ENCODE measurements around the gene NT5C3B. TPM values are rescaled to one million over a fixed set of nuclear protein-coding genes. Genes with fewer than 3 reads are reported as not detected.

NT5C3B gene
- total and polyA plus RNA-seq, 8 donors: 9.8 to 80.7 (median 68.8) TPM

DNA sequence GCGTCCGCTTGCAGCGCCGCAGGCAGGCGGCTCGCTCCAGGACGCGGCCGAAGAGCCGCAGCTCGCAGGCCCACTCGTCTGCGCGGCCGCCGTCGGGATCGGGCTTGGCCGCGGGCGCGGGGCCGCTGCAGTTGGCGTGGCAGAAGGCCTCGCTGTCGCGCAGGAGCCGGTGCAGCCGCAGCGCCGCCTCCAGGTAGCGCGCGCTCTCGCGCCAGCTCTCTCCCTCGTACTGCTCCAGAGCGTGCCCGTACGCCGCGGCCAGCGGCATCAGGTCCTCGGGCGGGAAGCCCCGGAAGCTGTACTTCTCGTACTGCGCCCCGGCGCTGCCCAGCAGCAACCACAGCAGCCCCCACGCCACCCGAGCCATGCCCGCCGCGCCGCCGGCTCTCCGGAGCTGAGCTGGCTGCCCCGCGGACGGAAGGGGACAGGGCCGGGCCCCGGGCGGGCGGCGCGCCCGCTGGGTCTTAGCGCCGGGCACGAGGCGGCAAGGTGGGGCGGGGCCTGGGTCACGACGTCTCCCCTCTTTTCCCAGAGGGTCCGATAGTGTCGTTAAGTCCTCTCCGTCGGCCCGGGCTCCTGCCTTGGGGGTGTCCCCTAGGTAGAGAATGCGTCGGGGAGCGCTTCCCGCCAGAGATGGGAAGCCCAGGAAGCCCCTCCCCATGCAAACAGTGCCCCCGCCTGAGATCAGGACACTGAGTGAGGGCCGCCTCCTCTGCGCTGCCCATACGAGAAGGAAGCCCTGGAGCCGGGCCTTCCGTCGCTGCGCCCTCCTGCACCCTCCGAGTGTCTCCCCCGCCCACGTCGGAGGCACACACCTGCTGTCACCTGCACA lies 24.3 kb downstream of the NT5C3B start, which contains the start of gene P3H4:
P3H4 (minus strand) TSS at position 401 of the 832 bp plus-strand sequence; CDS start at position 367, 34 bp downstream.
- intact Hi-C loops (cut with DNase I; ENCODE audit: low total_unique reads): no loop called here
- peaks cover 0 to 13% (median 2%) of the 10 kb centered on the region in 4 donors for H3K36me3 ChIP-seq
- no peaks in the 10 kb centered on the region for H3K9me3 ChIP-seq
- WGBS, 5 donors: 0 to 1% (median 0%) methylated on average over 44 to 95 of the region's 96 CpGs
- H3K4me1 ChIP-seq: peaks cover 27 to 50% (median 44%) of the 10 kb centered on the region in 4 donors
- DNase-seq: peak; percentile 85 to 94
- no peak for TF ChIP-seq EP300 (IDR thresholded peaks at IDR 0.05)
- TF ChIP-seq POLR2AphosphoS5 (IDR thresholded peaks at IDR 0.05): peak in 1 of 3 donors; percentile 48
- TF ChIP-seq, protein P1, sequence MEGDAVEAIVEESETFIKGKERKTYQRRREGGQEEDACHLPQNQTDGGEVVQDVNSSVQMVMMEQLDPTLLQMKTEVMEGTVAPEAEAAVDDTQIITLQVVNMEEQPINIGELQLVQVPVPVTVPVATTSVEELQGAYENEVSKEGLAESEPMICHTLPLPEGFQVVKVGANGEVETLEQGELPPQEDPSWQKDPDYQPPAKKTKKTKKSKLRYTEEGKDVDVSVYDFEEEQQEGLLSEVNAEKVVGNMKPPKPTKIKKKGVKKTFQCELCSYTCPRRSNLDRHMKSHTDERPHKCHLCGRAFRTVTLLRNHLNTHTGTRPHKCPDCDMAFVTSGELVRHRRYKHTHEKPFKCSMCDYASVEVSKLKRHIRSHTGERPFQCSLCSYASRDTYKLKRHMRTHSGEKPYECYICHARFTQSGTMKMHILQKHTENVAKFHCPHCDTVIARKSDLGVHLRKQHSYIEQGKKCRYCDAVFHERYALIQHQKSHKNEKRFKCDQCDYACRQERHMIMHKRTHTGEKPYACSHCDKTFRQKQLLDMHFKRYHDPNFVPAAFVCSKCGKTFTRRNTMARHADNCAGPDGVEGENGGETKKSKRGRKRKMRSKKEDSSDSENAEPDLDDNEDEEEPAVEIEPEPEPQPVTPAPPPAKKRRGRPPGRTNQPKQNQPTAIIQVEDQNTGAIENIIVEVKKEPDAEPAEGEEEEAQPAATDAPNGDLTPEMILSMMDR (IDR thresholded peaks at IDR 0.05): peak in 5 of 7 experiments; percentile 35 to 79 (median 71)
- TF ChIP-seq POLR2A (IDR thresholded peaks at IDR 0.05): no peak
- peak within 1 kb of the TSS; percentile 65 to 74 (median 69) for H3K4me3 ChIP-seq
- H3K27ac ChIP-seq: peak within 1 kb of the TSS; percentile 58 to 85 (median 77)
- H3K27me3 ChIP-seq: peaks cover 0 to 12% (median 0%) of the 10 kb centered on the region in 3 donors

DNA sequence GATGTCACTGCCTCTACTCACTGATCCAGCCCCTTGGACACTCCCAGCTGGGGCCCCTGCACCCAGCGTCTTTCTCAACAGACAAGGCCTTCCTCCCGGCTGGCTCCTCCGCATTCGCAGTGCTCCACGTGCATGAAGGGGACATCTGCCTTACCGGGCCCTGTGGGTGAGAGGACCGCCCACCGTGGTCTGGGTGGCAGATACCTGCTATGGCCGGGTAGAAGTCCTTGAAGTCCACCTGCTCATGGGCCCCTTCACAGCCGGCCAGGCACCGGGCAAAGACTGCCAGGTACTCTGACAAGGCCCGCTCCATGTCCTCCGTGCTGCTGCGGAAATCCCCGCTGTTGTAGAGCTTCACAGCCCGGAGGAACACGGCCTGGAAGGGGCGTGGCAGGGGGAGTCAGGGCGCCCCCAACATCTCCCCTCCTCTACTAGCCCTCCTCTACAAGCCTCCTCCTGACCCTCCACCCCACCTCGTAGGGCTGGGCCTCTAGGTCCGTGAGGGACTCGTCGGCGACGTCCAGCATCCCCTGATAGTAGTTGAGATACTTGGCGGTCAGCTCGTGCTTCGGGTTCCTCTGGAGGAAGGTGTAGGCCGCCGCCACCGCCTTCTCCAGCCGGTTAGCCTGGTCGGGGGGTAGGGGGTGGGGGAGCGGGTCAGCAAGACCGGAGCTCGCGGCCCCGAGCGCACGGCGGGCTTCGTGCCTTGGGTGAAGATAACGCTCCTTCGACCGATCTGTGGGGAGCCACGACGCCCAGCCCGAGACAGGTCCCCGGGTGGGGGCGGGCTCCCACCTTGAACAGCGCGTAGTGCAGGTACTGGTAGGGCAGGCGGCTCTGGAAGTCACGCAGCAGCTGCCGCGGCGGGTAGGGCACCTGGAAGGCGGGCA lies 25.1 kb downstream of the NT5C3B start:
- DNase-seq: peak in 1 of 2 donors; percentile 30
- H3K4me1 ChIP-seq: peaks cover 27 to 50% (median 44%) of the 10 kb centered on the region in 4 donors
- peaks cover 0 to 12% (median 0%) of the 10 kb centered on the region in 3 donors for H3K27me3 ChIP-seq
- peak overlapping the region; percentile 65 to 74 (median 69) for H3K4me3 ChIP-seq
- intact Hi-C loops (cut with DNase I; ENCODE audit: low total_unique reads): no loop called here
- TF ChIP-seq POLR2AphosphoS5 (IDR thresholded peaks at IDR 0.05): no peak
- no peak for TF ChIP-seq EP300 (IDR thresholded peaks at IDR 0.05)
- TF ChIP-seq, protein P1 (IDR thresholded peaks at IDR 0.05): no peak
- no peak for TF ChIP-seq POLR2A (IDR thresholded peaks at IDR 0.05)
- H3K27ac ChIP-seq: peak overlapping the region; percentile 58 to 85 (median 77)
- WGBS, 5 donors: 26 to 82% (median 32%) methylated on average over 11 to 58 of the region's 58 CpGs
- peaks cover 0 to 21% (median 5%) of the 10 kb centered on the region in 4 donors for H3K36me3 ChIP-seq
- H3K9me3 ChIP-seq: no peaks in the 10 kb centered on the region

DNA sequence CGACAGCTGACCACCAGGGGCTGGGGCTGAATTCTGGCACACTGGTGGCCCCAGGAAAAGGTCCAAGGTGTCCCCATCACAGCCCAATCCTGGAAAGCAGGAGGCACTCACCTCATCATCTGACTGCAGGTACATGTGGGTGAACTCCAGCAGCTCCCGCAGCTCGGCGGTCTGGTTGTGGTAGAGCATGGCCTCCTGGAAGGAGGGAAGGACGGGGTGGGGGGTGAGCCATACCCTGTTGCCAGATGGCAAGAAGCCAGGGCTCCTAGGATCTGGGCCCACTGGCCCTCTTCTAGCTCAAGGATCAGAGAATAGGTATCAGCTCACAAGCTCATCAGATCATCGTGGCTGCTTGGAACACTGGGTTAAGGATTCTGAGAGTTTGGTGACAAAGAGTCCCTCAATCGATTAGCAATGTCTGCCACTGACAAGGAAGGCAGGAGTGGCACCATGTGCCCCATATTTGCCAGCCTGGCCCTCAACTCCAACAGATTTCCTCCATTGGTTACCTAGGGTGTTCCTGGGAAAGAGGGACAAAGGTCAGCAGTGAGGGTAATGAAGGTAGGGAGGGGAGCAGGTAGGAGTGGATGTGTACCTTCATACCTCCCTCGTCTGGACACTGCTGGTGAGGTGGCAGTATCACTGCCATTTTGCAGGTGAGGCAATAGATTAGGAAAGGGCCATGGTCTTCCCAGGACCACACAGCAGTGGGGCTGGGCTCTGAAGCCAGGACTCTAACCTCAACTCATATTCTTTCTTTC lies 29.2 kb downstream of the NT5C3B start:
- H3K36me3 ChIP-seq: peaks cover 0 to 34% (median 10%) of the 10 kb centered on the region in 4 donors
- WGBS, 5 donors: 71 to 84% (median 81%) methylated on average over 4 to 8 of the region's 8 CpGs
- no peak overlapping the region for H3K4me3 ChIP-seq
- intact Hi-C loops (cut with DNase I; ENCODE audit: low total_unique reads): no loop called here
- H3K27ac ChIP-seq: no peak overlapping the region
- TF ChIP-seq POLR2AphosphoS5 (IDR thresholded peaks at IDR 0.05) (peak in 1 of 3 donors; percentile 43), EP300 (IDR thresholded peaks at IDR 0.05) (no peak), POLR2A (IDR thresholded peaks at IDR 0.05) (no peak)
- peaks cover 21 to 28% (median 24%) of the 10 kb centered on the region in 4 donors for H3K4me1 ChIP-seq
- peaks cover 0 to under 1% (median 0%) of the 10 kb centered on the region in 3 donors for H3K27me3 ChIP-seq
- no peaks in the 10 kb centered on the region for H3K9me3 ChIP-seq
- peak in 1 of 2 donors; percentile 55 for DNase-seq

Measured in stomach (tissue), 9 donors.